ENCODE results near the gene RNF187. TPM values are rescaled to one million over a fixed set of nuclear protein-coding genes. Genes with fewer than 3 reads are reported as not detected.

RNF187 gene
- total RNA-seq, 1 donor from 2014 or later, result 31.1 TPM

DNA sequence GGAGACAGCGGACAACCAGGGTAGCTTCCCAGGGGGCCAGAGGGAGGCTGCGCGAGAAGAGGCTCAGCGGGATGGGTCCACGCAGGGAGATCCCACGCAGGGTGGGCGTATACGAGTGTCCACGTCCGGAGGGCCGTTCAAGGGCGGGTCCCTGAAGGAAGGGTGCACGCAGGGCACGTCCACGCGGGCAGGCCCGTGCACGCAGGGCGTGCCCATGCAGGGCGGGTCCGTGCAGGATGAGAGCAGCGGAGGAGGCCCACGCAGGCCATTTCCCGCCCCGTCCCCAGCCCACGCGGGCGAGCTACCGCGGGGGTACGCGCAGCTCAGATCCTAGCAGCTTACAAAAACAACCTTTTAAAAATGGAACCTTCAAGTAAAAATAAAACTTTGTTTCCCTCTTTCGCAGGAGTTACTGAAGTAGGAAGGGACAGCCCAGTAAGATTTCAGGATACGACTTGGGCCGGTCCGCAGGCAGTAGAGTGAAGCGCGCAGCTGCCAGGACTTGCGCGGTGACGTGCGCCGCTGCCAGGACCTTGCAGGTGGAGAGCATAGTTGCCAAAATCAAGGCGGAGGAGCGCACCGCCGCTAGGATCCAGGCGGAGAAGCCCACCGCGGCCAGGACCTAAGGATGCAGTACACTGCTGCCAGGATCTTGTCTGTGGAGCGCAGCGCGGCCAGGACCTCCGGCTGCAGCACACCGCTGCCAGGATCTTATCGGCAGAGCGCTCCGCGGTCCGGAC, 416 bp upstream of the RNF187 start:
- TF ChIP-seq, protein P1, sequence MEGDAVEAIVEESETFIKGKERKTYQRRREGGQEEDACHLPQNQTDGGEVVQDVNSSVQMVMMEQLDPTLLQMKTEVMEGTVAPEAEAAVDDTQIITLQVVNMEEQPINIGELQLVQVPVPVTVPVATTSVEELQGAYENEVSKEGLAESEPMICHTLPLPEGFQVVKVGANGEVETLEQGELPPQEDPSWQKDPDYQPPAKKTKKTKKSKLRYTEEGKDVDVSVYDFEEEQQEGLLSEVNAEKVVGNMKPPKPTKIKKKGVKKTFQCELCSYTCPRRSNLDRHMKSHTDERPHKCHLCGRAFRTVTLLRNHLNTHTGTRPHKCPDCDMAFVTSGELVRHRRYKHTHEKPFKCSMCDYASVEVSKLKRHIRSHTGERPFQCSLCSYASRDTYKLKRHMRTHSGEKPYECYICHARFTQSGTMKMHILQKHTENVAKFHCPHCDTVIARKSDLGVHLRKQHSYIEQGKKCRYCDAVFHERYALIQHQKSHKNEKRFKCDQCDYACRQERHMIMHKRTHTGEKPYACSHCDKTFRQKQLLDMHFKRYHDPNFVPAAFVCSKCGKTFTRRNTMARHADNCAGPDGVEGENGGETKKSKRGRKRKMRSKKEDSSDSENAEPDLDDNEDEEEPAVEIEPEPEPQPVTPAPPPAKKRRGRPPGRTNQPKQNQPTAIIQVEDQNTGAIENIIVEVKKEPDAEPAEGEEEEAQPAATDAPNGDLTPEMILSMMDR (conservative IDR thresholded peaks at IDR 0.05; ENCODE audit: low read depth, low read length), result no peak
- DNase-seq (ENCODE audit: low read depth), result peak; percentile 64
- H3K4me3 ChIP-seq (ENCODE audit: low read depth, low read length), result peak overlapping the region; percentile 85

DNA sequence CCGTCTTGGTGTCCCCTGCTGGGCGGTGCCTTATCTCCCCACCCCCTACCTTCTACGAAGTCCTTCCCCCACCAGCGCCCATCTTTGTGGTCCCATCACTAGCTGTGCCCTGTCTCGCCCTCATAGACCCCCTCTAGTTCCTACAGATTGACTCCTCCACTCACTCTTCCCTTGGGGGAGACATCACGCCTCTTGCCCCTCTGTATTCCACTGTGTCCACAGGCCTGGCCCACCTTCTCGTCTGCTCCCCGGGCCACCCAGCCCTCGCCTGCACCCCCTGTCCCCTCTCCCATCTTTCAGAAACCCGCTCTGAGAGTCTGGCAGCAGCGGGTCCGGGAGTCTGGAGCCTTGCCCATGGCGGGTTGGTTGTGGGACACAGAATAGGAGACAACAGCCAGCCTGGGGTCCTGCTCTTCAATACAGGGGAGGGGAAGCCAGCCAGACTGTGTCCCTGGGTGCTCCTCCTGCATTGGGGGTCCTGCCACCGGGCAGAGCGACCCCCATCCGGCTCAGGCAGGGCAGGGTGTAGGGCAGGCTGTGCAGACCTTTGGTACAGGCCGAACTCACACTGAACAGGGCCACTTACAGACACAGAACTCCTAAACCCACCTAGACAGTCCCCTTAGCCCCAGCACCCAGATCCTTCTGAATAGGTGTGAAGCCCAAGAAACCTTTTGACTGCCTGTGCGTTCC, 1.1 kb downstream of the RNF187 start:
- peak overlapping the region; percentile 85 for H3K4me3 ChIP-seq (ENCODE audit: low read depth, low read length)
- TF ChIP-seq, protein P1 (conservative IDR thresholded peaks at IDR 0.05; ENCODE audit: low read depth, low read length), result no peak
- no peak for DNase-seq (ENCODE audit: low read depth)

DNA sequence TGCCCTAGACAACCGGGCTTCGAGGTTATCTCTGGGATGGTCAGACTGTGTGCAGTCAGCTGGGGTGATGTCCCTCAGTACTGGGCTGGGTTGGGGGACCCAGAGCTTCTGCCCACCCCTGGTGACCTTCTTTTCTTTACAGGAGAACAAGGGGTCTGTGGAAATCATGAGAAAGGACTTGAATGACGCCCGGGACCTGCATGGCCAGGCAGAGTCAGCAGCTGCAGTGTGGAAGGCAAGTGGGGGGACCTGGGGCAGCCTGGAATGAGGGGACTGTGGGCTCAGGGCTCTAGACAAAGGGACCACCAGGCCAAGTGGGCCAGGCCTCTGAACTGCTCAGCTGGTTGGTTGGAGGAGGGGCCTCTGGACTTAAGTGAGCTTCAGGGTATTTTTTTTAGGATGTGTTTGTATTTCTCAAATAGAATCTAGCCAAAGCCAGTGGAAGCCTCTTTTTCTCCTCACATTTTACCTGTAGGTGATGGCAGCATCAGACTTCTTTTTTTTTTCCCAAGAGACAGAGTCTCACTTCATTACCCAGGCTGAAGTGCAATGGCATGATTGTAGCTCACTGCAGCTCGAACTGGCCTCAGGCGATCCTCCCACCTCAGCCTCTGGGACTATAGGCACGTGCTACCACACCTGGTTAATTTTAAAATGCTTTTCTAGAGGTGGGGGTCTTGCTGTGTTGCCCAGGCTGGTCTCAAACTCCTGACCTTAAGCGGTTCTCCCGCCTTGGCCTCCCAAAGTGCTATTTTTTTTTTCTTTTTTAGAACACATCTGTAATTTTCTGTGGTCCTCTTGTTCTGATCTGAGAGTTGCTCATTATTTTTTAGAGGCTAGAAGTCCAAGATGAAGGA, 1.9 kb downstream of the RNF187 start:
- TF ChIP-seq, protein P1 (conservative IDR thresholded peaks at IDR 0.05; ENCODE audit: low read depth, low read length), result no peak
- peak overlapping the region; percentile 85 for H3K4me3 ChIP-seq (ENCODE audit: low read depth, low read length)
- DNase-seq (ENCODE audit: low read depth), result no peak

DNA sequence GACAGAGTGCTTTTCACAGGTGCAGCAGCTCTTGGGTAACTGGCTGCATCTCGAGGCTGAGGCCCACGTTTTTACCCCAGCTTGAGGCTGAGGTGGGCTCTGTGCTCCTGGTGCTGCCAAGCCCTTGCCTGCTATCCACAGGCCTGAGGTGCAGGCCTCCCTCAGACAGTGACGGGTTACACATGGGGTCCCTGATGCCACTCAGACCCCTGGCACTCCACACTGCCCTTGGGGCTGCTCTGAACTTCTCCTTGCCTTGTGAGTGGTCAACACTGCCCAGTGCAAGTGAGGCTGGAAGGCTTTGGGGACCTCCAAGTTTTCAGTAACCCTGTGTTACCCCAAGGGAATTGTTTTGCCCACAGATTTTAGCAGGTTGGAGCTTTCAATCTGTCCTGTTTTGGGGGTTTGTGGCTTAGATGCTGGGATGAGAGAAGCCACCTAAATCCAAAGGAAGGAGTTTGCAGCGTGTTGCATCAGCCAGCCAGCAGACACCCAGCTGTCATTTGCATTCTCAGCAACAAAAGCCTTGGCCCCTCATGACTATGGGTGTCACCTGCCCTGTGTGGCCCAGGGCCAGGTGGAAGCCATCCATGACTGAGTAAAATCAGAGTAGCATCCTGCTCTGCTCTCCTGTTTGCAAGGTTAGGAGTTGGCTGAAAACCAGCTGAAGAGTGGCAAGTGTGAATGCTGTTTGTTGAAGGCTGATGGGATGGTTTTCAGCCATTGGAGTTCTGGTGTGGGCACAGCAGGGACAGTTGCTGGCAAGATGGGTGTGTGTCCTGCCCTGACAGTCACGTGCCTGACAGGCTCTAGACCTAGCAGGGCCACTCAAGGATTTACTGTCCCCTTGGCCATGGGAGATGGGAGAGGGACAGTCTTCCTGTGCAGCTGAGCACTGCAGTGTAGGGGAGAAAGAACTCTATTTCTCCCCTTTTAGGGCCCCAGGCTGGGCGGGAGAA, 3.2 kb downstream of the RNF187 start:
- H3K4me3 ChIP-seq (ENCODE audit: low read depth, low read length), result no peak overlapping the region
- DNase-seq (ENCODE audit: low read depth), result no peak
- TF ChIP-seq, protein P1 (conservative IDR thresholded peaks at IDR 0.05; ENCODE audit: low read depth, low read length), result no peak

DNA sequence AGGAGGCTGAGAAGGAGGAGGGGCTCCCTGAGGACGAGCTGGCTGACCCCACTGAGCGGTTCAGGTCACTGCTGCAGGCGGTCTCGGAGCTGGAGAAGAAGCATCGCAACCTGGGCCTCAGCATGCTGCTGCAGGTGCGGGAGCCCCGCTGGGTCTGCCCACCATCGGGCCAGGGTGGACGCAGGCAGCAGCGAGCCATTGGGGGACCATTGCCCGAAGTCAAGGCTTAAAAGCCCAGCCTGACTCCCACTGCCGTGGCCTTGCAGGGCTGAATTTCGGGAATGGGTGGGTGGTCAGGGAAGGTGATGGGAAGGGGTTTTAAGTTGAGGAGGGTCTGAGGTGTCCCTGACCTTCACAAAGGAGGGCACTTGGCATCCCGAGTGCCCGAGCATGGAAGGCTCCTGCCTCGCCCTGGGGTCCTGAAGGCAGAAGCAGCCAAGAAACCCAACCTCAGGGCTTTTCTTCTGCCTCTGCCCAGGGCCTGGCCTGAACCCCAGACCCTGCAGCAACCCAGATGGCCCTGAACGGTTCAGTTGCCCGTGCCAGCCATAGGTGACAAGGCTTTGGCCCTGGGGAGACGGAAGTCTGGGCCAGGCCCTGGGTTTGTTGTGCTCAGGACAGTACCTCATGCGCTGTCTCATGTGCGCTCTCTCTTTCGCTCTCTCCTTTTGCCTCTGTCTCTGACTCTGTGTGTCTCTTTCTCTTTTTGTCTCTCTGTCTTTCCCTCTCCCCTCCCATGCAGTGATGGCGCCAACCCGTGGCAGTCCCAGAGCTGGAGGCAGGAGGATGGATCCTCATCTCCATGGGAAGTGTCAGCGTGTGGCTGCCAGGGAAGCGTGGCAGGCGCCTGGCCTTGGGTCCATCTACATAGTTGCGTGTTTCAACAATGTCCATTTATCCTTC, 6.2 kb downstream of the RNF187 start:
- DNase-seq (ENCODE audit: low read depth), result no peak
- TF ChIP-seq, protein P1 (conservative IDR thresholded peaks at IDR 0.05; ENCODE audit: low read depth, low read length), result no peak
- H3K4me3 ChIP-seq (ENCODE audit: low read depth, low read length), result no peak overlapping the region

All from epithelial cell of proximal tubule (primary cell).